Activated CD8-positive, alpha-beta T cell treated with anti-CD3 and anti-CD28 coated beads for 36 hours (primary cell): ENCODE results near the gene USP5. TPM values are rescaled to one million over a fixed set of nuclear protein-coding genes. Genes with fewer than 3 reads are reported as not detected.
"Not testable (repeated sequence)": the region's sequence is repeated elsewhere in the genome, so short reads cannot be mapped to it uniquely, and the experiment has no call there.

Experiments
- ATAC-seq: fragments of 200-7000 bp; cut with Tn5 transposase; one replicate; pipeline ENCODE4 v1.10.0; 2021; ENCODE audit warnings: mild to moderate bottlenecking, moderate library complexity
- CTCF ChIA-PET: fragments of 350-600 bp; sonication (Branson Sonifier 250); formaldehyde crosslinking; loops from one replicate; lab custom pipeline; 2021; ENCODE audit warnings: antibody characterized with exemption; lab: Charles Lee
- POLR2A ChIA-PET: fragments of 350-600 bp; sonication (Branson Sonifier 250); formaldehyde crosslinking; loops from one replicate; lab custom pipeline; 2021; ENCODE audit warnings: antibody characterized with exemption; lab: Charles Lee
- DNase-seq: peaks from one replicate; pipeline ENCODE4 v3.0.0-alpha.2; 2020
- H3K27ac Mint-ChIP-seq: one replicate; pipeline ENCODE4 v1.8.0; 2021; ENCODE audit warnings: mild to moderate bottlenecking, mixed read lengths
- H3K27me3 Mint-ChIP-seq: one replicate; pipeline ENCODE4 v1.8.0; 2021; ENCODE audit warnings: mixed read lengths
- H3K36me3 Mint-ChIP-seq: one replicate; pipeline ENCODE4 v1.8.0; 2021; ENCODE audit warnings: low read depth, mixed read lengths
- H3K4me1 Mint-ChIP-seq: one replicate; pipeline ENCODE4 v1.8.0; 2021; ENCODE audit warnings: low read depth, mixed read lengths
- H3K4me3 Mint-ChIP-seq: one replicate; pipeline ENCODE4 v1.8.0; 2021; ENCODE audit warnings: mild to moderate bottlenecking, moderate library complexity, mixed read lengths
- H3K9me3 Mint-ChIP-seq: one replicate; pipeline ENCODE4 v1.8.0; 2021; ENCODE audit warnings: mixed read lengths
- intact Hi-C: fragments of 100-400 bp; cut with micrococcal nuclease; formaldehyde crosslinking; loops from one replicate; pipeline ENCODE4 v1.10.0; 2022
- total RNA-seq, 2 experiments: library from RNA; stranded (reverse); gene quantifications; one replicate each; pipeline ENCODE4 v1.2.3, GENCODE V29; 2021
- TF ChIP-seq, protein P1 (sequence below): fragments of 200-600 bp; IDR thresholded peaks from one replicate; pipeline ENCODE4 v1.8.0; 2022; ENCODE audit warnings: antibody characterized with exemption, mild to moderate bottlenecking

The USP5 gene
- total RNA-seq, 2 experiments from 2014 or later, result 109 to 112 TPM

- intact Hi-C loops, result no loop called here
- Mint-ChIP-seq H3K4me1 (no peaks in the 10 kb centered on the region), H3K27me3 (no peaks in the 10 kb centered on the region), H3K36me3 (peaks cover 6% of the 10 kb centered on the region), H3K27ac (no peak overlapping the region), H3K4me3 (no peak overlapping the region), H3K9me3 (no peaks in the 10 kb centered on the region)
- ChIA-PET CTCF (interaction anchor here (1.6 to 5.7 kb wide), 3 partner anchors 8 to 14 kb away, joined by 4 to 30 read pairs (median 13); partner anchors contain the start of gene SPSB2), POLR2A (interaction anchor here (1.1 to 6.6 kb wide), 2 partner anchors 13 to 60 kb away, joined by 3 to 79 read pairs; partner anchors contain the start of genes C12orf57, RNU7-1, SPSB2 and TPI1)
- no peak for ATAC-seq
- TF ChIP-seq, protein P1, sequence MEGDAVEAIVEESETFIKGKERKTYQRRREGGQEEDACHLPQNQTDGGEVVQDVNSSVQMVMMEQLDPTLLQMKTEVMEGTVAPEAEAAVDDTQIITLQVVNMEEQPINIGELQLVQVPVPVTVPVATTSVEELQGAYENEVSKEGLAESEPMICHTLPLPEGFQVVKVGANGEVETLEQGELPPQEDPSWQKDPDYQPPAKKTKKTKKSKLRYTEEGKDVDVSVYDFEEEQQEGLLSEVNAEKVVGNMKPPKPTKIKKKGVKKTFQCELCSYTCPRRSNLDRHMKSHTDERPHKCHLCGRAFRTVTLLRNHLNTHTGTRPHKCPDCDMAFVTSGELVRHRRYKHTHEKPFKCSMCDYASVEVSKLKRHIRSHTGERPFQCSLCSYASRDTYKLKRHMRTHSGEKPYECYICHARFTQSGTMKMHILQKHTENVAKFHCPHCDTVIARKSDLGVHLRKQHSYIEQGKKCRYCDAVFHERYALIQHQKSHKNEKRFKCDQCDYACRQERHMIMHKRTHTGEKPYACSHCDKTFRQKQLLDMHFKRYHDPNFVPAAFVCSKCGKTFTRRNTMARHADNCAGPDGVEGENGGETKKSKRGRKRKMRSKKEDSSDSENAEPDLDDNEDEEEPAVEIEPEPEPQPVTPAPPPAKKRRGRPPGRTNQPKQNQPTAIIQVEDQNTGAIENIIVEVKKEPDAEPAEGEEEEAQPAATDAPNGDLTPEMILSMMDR, result no peak
- no peak for DNase-seq
Observed at GRCh38 chr12:6883252-6883651, 31.3 kb downstream of the USP5 start.

DNA sequence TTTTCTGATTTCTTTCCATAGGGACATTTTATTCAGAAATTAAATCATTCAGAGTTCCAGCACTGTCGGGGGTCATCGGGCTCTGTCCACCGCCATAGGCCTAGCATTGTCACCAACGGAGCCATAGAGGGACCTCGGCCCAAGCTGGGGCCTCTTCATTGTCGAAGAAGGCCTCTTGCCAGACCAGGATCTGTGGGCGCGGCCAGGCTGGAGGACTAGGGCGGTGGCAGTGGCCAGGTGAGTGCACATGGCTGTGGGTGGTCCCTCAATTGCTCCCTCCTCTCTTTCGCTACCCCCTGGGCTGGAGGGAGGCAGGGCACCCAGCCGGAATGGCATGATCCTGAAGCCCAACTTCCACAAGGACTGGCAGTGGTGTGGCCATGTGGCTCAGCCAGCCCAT is 31.7 kb downstream of the USP5 start:
- Mint-ChIP-seq H3K4me3 (no peak overlapping the region), H3K27me3 (no peaks in the 10 kb centered on the region), H3K36me3 (peaks cover 6% of the 10 kb centered on the region), H3K4me1 (no peaks in the 10 kb centered on the region), H3K9me3 (no peaks in the 10 kb centered on the region), H3K27ac (no peak overlapping the region)
- DNase-seq, result no peak
- ChIA-PET CTCF (interaction anchor here (5.7 kb wide), 1 partner anchor 11 kb away, joined by 30 read pairs; the partner anchor contains the start of gene SPSB2), POLR2A (interaction anchor here (1.1 to 6.6 kb wide), 2 partner anchors 13 to 60 kb away, joined by 3 to 79 read pairs; partner anchors contain the start of genes C12orf57, RNU7-1, SPSB2 and TPI1)
- ATAC-seq, result no peak
- TF ChIP-seq, protein P1, result no peak
- intact Hi-C loops, result no loop called here

DNA sequence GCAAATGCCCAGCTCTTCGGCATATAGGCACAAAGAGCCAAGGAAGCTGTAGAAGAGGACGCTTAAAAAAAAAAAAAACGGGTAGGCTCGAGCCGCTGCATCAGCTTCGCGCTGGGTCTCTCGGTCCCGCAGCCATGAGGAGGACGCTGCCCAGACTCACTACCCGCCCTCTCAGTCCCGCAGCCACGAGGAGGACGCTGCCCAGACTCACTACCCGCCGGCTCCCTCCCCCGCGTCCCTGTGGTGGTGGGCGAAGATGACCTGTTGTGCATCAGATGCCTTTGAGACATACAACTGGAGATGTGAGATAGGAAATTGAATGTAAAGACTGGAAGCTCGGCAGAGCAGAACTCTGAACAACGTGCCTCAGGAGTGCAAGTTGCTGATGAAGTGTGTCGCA is 32.6 kb downstream of the USP5 start:
- ATAC-seq, result no peak
- intact Hi-C loops, result no loop called here
- TF ChIP-seq, protein P1, result no peak
- Mint-ChIP-seq H3K36me3 (peaks cover 6% of the 10 kb centered on the region), H3K9me3 (no peaks in the 10 kb centered on the region), H3K27ac (no peak overlapping the region), H3K27me3 (no peaks in the 10 kb centered on the region), H3K4me3 (no peak overlapping the region), H3K4me1 (no peaks in the 10 kb centered on the region)
- ChIA-PET CTCF (interaction anchor here (5.7 kb wide), 1 partner anchor 12 kb away, joined by 30 read pairs; the partner anchor contains the start of gene SPSB2), POLR2A (interaction anchor here (1.1 to 6.6 kb wide), 2 partner anchors 8 to 14 kb away, joined by 8 to 79 read pairs; partner anchors contain the start of genes SPSB2 and TPI1)
- DNase-seq, result no peak

GRCh38 chr12:6886206-6886999 is 34.5 kb downstream of the USP5 start:
- intact Hi-C loops, H3K4me1 Mint-ChIP-seq: not testable (repeated sequence)
- POLR2A ChIA-PET, result interaction anchor here (6.6 kb wide), 1 partner anchor 16 kb away, joined by 79 read pairs; the partner anchor contains the start of genes SPSB2 and TPI1

DNA sequence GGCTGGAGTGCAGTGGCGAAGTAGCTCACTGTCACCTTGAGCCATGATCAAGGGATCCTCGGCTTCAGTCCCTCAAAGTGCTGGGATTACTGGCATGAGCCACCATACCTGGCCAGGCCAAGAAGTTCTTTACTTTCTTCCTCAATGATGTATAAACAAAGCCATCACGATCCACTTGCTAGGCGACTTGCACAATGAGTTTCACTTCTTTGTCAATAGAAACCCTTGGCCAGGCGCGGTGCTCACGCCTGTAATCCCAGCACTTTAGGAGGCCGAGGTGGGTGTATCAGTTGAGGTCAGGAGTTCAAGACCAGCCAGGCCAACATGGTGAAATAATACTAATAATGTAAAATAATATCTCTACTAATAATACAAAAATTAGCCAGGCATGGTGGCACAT is 35.5 kb downstream of the USP5 start:
- Mint-ChIP-seq H3K27me3 (no peaks in the 10 kb centered on the region), H3K27ac (no peak overlapping the region), H3K4me1 (peaks cover 16% of the 10 kb centered on the region), H3K4me3 (no peak overlapping the region), H3K9me3 (no peaks in the 10 kb centered on the region), H3K36me3 (peaks cover 6% of the 10 kb centered on the region)
- TF ChIP-seq, protein P1, result no peak
- CTCF ChIA-PET, result no interaction called here
- intact Hi-C loops, result no loop called here
- ATAC-seq, result no peak
- POLR2A ChIA-PET, result interaction anchor here (1.1 kb wide), 1 partner anchor 15 kb away, joined by 4 read pairs; the partner anchor contains the start of gene SPSB2
- DNase-seq, result no peak

More at GRCh38 chr12:6886206-6886999, 34.5 kb downstream of the USP5 start:
- DNase-seq, H3K27me3 Mint-ChIP-seq, H3K4me3 Mint-ChIP-seq, H3K27ac Mint-ChIP-seq, H3K36me3 Mint-ChIP-seq, ATAC-seq, H3K9me3 Mint-ChIP-seq: not testable (repeated sequence)
- CTCF ChIA-PET, result interaction anchor here (1.1 to 5.7 kb wide), 2 partner anchors 13 to 17 kb away, joined by 5 to 30 read pairs; partner anchors contain the start of gene SPSB2
